ENCODE measurements around the gene FGF22.
"Not testable (repeated sequence)": the region's sequence is repeated elsewhere in the genome, so short reads cannot be mapped to it uniquely, and the experiment has no call there.

Gene FGF22

DNA sequence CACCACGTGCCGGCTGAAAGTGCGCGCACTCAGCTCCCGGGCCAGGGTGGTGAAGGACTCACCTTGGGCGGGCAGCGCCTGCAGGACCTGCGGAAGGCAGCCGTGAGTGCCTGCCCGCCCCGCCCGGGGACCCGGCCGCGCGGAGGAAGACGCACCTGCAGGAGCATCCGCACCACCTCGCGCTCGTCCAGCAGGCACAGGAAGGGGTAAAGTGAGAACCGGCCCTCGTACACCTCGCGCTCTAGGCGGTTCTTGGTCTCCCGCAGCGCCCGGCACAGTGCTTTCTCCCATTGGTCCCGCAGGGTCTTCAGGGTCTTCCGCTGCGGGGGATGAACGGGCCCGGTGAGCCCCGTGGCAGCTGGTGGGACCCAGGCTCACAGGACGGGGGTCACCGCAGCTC, 17.0 kb upstream of the FGF22 start:
- DNase-seq: no peak

GRCh38 chr19:623175-623916, 16.3 kb upstream of the FGF22 start:
- DNase-seq: no peak

DNA sequence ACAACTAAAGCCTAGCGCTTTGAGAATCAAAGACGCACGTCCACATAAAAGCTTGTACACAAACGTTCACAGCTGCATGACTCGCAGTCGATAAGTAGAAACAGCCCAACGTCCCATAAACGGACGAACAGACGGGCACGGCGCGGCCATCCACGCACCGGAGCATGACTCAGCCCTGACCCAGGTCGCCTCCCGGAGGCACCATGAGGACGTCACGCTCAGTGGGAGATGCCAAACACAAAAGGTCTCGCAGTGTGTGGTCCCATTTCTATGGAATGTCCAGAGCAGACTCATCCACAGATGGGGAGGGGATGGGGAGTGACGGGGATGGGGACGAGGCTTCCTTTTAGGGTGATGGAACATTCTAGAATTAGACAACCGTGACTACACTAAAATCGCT, 15.7 kb upstream of the FGF22 start:
- DNase-seq: no peak

DNA sequence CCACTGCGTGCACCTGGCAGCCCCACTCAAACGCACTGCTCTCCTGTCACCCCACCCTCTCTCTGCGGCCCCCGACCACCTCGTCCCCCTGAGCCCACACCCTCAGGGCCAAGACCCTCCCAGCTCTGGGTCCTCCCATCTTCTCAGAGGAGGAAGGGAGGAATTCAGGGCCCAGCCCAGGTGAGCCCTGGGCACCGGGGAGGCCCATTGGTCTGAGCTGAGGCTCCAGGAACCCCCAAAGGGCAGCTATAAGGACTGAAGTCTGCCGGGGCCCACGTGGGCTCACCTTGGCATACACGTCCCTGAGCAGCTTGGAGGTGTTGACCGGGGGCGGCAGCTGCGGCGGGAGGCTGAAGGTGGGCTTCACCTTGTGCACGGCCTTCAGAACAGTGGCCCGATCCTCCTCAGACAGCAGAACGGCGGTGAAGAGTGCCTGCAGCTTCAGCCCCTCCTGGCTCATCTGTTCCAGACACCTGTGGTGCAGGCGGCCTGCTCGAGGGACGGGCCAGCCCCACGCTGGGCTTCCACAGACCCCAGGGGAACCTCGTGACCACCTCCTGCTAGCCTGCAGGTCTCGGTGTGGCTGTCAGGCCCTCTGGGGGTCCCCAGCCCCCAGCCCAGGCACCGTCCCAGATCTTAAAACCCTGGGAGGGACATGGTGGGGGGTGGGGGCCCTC, 15.1 kb upstream of the FGF22 start:
- DNase-seq: no peak

GRCh38 chr19:625257-625656, 14.4 kb upstream of the FGF22 start:
- no peak for DNase-seq

- not testable (repeated sequence) for DNase-seq
Observed at GRCh38 chr19:626566-626965, 13.1 kb upstream of the FGF22 start.

DNA sequence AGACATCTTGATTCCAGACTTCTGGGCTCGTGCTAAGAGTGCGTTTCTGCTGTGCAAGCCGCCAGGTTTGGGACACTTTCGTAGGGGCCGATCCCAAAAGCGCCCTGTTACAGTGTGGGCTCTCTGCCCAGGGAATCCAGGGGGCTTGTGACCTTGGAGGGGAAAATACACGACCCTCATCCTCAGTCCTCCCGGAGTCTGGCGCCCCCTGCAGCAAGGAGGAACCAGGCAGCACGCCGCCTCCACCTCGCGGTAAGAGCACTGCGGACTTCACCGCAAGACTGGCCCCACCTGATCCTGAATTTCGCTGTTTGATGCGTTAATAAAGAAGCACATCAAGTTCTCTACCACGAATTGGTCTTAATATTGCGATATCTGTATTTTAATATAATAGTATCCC, 11.5 kb upstream of the FGF22 start:
- peak; percentile 18 for DNase-seq

- DNase-seq: not testable (repeated sequence)
Observed at GRCh38 chr19:629515-629914, 10.2 kb upstream of the FGF22 start.

DNA sequence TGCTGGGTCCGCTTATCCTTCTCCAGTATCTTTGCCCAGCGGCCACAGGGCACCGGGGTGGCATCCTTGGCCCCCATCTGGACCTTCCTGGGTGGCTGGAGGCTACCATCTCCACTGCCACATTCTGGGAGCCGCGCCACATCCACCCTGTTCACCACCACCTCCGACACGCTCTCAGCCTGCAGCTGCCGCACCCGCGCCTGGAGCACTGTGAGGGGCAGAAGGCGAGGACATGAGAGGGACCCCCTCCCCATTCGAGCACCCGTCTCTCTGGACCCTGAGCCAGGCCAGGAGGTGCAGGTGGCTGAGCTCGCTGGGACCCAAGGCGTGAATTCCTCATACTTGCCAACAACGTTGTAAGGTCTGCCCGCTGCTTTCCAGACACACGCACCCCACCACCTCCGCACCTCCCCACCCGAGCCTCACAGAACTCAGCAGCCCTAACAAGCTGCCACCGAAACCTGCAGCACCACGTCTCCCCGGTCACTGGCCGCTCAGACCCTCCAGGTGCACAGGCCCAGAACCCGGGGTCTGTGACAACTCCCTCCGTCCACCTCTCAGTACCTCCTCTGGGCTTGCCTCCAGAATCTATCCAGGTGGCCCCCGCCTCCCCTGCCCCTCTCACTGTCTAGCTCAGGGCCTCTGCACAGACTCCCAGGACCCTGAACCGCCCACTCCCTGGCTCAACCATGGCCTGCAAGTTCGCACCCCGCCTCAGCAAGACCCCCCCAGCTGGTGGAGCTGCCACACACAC, 9.5 kb upstream of the FGF22 start:
- DNase-seq: no peak

GRCh38 chr19:632579-633067, 7.1 kb upstream of the FGF22 start:
- DNase-seq: peak; percentile 62

DNA sequence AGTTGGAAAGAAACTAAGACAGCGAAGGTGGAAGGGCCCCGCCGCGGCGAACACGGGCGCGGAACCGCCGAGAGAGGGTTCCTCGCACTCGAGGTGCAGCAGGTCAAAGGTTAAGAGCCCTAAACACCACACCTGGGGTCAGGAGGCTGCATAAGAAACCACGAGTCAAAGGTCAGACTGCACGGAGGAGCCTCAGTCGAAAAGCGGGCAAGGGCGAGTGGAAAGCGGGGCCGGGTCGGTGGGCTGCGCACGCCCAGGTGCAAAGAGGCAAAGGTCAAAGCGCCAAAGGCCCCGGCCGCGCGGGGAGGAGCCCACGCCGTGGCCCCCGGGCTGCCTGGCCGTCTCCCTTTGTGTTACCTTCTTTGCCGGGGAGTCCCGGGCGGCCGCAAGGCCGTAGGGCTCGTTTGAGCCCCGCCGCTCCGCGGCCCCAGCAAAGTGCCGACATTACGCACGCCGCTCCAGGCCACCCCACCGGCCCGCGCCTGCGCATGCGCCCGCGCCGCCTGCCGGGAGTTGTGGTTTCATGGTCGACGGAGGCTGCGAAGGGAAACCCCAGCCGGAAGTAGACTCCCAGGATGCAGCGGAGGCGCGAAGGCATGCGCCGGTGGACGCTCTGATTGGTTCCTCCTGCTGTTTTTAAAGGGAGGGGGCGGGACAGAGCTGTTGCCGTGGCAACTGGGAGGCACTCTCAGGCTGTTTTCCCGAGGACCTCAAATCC, 6.5 kb upstream of the FGF22 start, which contains the start of gene POLRMT:
TSS of gene POLRMT (minus strand) at position 470 of the 718 bp plus-strand sequence. CDS start at position 445, 25 bp downstream.
- DNase-seq: peak; percentile 98

- peak; percentile 60 for DNase-seq
Observed at GRCh38 chr19:633786-634639, 5.7 kb upstream of the FGF22 start.

GRCh38 chr19:634975-635652, 4.6 kb upstream of the FGF22 start:
- DNase-seq: no peak

- no peak for DNase-seq
Observed at GRCh38 chr19:638906-639252, 800 bp upstream of the FGF22 start.

- DNase-seq: no peak
Observed at GRCh38 chr19:640161-640558, 481 bp downstream of the FGF22 start.

GRCh38 chr19:640606-641189, 1.0 kb downstream of the FGF22 start:
- DNase-seq: no peak

DNA sequence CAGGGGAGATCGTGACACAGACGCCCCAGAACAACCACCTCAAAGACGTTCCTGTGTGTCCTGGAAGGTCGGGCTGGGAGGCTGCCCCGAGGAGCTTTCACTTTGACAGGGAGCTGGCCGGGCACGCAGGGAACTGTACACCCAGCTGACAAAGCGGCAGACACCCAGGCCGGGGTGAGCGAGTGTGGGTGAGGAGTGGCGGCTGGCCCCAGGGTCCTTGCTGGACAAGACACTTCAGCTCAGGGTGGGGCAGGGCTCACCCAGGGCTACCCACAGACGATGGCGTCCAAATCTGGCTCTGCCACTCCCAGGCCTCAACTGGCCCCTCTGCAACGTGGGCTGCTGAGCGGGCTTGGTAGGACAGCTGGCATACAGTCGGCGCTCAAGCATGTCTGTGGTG, 2.0 kb downstream of the FGF22 start:
- peak; percentile 52 for DNase-seq

- DNase-seq: no peak
Observed at GRCh38 chr19:642767-643727, 3.4 kb downstream of the FGF22 start.

DNA sequence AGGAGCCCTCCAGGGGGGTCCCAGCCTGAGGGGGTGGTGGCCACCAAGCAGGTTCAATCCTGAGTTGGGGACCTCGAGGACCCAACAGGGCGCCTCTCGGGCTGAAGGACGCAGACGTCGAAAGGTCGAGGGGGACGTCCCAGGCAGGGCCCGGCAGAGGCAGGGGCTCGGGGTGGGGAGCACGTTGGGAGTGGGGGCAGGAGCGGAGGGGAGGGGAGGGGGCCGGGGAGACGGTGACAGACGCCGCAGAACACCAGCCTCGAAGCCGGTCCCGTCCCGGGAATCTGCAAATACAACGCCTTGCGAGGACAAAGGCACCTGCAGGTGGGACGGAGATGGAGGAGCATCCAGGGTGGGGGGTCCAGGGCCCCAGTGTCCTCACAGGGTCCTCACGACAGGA, 4.1 kb downstream of the FGF22 start:
- DNase-seq: no peak

GRCh38 chr19:644363-644762, 4.7 kb downstream of the FGF22 start:
- no peak for DNase-seq
